ENCODE data around the gene LONP2. TPM values are rescaled to one million over a fixed set of nuclear protein-coding genes. Genes with fewer than 3 reads are reported as not detected.

The LONP2 gene
- total and polyA plus RNA-seq, 9 of the 15 experiments (the other 6 are each of a cell fraction or from before 2014, with no cell fraction given), result 8.1 to 41.2 (median 25.6) TPM

- TF ChIP-seq CUX1 (CRISPR knock-in tag; IDR thresholded peaks at IDR 0.05) (no peak), RFX5 (IDR thresholded peaks at IDR 0.05; ENCODE audit: low read depth, low read length) (no peak), SMARCA4 (IDR thresholded peaks at IDR 0.05) (peak; percentile 71; the same call in 1 of the 2 replicates), SMARCB1 (IDR thresholded peaks at IDR 0.05; ENCODE audit: insufficient read length, low read depth) (no peak), KDM4B (IDR thresholded peaks at IDR 0.05; ENCODE audit: borderline replicate concordance in 2 of 2, low read depth in 1 of 2) (no peak), USF2 (CRISPR knock-in tag; IDR thresholded peaks at IDR 0.05) (no peak), ZNF589 (CRISPR knock-in tag; IDR thresholded peaks at IDR 0.05; ENCODE audit: low read depth) (peak; percentile 95; the same call in 1 of the 2 replicates), ZNF224 (CRISPR knock-in tag; IDR thresholded peaks at IDR 0.05) (no peak), ZNF584 (CRISPR knock-in tag; IDR thresholded peaks at IDR 0.05; ENCODE audit: low read depth) (peak; percentile 91; the same call in 1 of the 2 replicates), RBFOX2 (IDR thresholded peaks at IDR 0.05; ENCODE audit: low read depth, low read length) (no peak), POLR2AphosphoS2 (IDR thresholded peaks at IDR 0.05; ENCODE audit: low read length) (no peak), ZNF75A (CRISPR knock-in tag; IDR thresholded peaks at IDR 0.05) (0 out of 2 replicates have a peak, but pooled peaks have one; percentile 52), STAG1 (CRISPR knock-in tag; IDR thresholded peaks at IDR 0.05; ENCODE audit: borderline replicate concordance) (no peak), HNRNPLL (IDR thresholded peaks at IDR 0.05; ENCODE audit: low read depth, low read length, poor library complexity, severe bottlenecking) (no peak), MECOM (CRISPR knock-in tag; IDR thresholded peaks at IDR 0.05) (peak; percentile 86), HMBOX1 (IDR thresholded peaks at IDR 0.05) (no peak), GTF2F1 (IDR thresholded peaks at IDR 0.05; ENCODE audit: low read depth, low read length) (no peak), FOXP1 (CRISPR knock-in tag; IDR thresholded peaks at IDR 0.05) (no peak)
Measured at GRCh38 chr16:48300391-48300856, 56.3 kb downstream of the LONP2 start (continued).
